HG03571 (cell line): ENCODE measurements around the gene MYRF.

Experiments used
- ATAC-seq: cut with Tn5 transposase; IDR thresholded peaks from one replicate; pipeline ENCODE4 v1.9.1; 2021; ENCODE audit not compliant: unreplicated experiment

MYRF gene

DNA sequence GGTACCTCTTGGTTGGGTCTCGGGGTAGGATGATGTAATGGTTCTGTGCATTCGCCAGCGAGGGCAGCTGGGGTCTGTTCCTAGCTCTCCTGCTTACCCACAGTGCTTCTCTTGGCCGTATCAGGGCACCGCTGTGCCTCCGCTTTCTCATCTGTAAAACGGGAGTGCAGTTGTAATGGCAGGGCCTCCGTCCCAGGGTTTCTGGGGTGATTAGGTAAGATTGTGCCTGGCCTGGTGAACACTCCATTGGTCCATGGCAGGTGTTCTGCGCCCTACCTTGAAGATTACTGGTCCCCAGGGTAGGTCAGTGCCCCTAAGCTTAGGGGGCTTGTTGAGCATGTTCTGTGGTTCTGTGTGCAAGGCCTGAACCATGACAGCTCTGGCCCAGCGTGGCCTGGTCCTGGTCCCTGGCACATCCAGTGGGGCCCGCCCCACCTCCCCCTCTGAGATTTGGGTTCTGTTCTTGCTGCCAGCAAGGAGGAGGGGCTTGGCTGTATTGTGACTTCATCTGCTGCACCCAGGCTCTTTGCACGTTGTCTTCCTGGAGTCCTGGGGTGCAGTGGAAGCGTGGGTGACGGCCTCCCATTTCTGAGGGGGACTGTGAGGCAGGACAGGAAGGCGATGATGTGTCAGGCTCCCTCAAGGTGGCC is 4.9 kb downstream of the MYRF start:
- ATAC-seq: no peak

DNA sequence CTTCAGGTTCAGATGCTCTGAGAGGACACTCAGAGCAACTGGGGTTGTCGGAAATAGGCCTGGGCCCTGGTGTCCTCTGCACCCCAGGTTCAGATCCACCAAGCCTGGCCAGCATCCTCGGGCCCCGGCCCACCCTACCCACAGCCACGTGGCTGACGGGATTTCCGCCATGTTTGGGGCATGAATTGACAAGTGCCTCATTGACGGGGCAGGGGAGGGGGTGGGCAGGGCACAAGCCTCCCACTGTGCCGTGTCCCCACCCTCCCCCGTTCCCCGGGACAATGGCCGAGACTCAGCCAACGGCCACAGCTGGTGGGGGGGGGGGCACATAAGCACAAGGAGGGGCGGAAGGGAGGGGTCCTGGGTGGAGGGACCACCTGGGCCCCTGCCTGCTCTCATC is 8.5 kb downstream of the MYRF start:
- no peak for ATAC-seq

DNA sequence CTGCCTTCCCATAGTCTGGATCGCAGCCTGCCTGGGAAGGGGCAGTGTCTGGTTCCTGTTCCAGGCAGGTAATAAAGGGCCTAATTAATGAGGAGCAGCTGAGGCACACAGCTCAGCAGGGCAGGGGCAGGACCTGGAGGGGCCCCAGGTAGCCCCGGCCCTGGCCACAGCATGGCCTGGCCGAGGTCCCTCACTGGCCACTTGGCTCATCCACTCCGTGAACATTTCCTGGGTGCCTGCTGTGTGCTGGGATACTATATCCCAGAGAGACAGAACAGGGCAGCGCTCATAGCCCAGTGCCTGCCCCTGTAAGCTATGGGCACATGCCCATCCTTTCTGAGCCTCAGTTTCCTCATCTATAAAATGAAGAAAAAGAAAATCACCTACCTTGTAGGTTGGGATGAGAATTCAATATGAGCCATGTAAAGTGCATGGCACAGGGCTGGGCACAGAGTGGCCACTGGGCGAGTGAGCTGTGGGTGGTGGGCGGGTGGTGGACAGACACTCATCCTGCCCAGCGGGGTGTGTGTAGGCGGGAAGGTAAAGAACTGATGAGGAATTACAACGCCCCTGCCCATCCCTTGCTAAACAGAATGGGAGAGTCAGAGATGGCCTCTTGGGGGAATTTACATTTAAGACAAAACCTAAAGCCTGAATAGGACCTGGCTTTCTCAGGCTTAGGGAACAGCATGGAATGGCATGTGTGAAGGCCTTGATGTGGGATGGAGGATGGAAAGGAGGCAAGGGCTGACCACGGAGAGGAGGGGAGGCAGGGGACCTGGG is 9.2 kb downstream of the MYRF start:
- no peak for ATAC-seq

DNA sequence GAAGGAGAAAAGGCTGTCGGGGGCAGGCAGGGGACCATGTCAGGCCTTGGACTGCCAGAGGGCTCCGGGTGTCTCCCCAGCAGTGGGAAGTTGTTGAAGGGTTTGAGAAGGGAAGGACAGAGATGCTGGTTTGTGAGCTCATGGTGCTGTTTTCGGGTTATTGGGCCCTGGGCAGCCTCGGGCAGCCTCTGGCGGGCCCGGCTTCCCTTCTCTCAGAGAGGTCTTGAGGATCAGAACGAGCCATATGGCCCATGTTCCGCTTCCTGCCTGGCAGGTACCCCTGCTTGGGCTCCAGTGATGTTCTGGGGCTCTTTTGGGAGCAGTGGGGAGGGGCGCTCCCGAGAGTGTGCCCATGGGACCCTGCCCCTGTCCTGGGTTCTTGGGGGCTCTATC is 9.8 kb downstream of the MYRF start:
- ATAC-seq: no peak

DNA sequence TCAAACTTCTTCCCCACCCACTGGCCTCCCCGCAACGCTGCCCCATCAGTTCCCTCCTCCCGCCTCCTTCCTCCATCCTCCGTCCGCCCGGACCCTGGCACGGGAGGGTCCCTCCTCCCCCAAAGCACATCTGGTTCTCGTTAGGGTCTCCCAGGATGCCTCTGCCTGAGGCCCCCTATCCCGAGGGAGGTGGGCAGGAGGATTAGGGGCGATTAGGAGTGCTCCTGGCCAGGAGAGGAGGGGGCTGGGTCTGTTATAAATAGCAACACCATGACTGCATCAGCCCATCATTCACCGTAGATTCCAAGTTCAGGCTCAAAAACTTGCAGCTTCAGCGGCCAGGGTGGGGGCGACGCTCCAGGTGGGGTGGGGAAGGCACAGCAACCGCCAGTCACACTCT is 10.4 kb downstream of the MYRF start:
- ATAC-seq: no peak

DNA sequence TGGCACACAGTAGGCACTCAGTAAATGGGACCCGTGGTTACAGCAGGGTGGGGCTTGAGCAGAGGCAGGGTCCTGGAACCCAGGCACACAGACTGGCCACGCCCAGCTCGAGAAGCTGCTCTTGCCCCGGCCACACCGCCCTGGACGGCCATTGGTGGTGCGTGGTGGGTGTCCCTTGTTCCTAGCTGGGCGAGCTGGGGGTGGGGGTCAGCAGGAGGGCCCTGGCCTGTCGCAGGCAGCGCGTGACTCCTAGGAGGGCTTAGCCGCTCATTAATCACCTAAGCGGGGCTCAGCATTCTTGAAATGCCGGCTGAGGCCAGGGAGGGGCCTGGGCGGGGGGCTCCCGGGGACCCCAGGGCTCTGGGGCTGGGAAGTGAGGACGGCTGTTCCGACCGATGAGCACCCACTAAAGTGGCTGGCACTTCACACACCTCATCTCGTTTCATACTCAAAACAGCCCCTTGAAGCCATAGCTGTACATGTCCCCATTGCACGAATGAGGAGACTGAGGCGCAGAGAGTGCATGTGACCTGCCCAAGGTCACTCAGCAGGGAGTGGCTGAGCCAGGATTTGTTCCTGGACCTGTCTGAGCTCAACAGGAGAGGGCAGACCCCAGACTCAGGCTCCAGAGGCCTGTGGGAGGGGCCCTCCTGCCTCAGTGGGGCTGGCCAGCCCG is 11.6 kb downstream of the MYRF start:
- ATAC-seq: no peak

DNA sequence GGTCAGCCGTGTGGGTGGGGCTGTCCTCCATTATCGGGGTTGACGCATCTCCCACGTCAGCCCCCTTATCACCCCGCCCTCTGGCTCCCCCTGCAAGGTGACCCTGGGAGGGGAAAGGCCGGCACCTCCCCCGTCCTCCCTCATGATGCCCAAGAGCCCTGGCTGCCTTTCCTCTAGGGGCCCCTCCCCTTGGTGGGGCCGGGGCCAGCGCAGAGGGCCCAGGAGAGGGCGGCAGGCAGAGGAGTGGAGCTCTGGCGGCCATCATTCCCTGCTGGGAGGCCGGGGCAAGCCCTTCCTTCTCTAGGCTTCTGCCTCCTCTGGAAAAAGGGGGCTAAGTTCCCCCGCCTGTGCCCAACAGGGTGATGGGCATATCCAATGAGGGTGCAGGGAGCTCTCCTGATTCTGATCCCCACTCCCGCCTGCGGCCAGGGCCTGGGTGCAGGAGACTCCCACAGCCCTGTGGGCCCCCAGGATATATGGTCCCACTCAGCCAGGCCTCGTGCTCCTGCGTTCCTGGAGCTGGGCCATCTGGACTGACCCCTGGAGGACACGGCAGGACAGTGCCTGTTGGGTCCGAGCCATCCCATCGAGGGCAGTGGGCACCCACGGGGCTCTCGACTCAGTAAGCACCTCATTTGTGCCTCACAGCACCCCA is 12.3 kb downstream of the MYRF start:
- no peak for ATAC-seq

DNA sequence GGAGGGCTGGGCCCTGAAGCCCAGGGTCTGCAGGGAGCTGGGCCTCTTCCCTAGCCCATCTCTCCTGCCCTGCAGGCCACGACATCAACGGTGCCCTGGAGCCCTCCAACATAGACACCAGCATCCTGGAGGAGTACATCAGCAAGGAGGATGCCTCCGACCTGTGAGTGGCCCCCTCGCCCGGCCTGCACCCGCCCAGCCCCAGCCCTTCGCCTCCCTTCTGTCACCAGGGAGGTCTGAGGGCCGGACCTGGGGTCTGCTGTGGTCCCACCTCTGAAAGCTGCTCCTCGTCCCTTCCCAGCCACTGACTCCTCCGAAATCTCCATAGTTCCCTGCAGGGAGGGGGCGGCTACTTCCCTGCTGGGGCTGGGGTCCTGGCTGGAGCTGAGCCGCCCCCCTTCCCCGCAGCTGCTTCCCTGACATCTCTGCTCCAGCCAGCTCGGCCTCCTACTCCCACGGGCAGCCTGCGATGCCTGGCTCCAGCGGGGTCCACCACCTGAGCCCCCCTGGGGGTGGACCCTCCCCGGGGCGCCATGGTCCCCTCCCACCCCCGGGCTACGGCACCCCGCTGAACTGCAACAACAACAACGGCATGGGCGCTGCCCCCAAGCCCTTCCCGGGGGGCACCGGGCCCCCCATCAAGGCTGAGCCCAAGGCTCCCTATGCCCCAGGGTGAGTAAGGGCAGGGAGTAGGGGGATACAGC is 13.3 kb downstream of the MYRF start:
- no peak for ATAC-seq

DNA sequence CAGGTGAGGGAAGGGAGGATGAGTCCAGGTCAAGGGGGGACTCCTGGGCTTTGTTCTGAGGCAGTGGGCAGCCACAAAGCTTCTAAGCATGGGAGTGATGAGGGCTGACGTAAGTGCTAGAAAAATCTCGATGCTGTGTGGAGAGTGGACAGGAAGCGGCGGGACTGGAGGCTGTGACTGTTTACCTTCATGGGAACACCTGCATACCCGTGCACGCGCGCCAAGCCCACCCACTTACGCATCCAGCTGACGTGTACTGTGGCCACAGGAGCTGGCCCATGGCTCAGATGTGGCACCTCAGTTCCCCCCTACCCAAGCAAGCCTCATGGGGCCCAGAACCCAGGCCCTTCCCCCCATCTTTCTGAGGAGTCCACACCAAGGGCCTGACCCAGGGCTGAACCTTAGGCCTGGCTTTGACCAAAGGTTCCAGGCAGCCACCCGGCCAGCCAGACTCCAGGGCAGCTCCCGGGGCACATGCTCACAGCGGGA is 14.0 kb downstream of the MYRF start:
- ATAC-seq: no peak

DNA sequence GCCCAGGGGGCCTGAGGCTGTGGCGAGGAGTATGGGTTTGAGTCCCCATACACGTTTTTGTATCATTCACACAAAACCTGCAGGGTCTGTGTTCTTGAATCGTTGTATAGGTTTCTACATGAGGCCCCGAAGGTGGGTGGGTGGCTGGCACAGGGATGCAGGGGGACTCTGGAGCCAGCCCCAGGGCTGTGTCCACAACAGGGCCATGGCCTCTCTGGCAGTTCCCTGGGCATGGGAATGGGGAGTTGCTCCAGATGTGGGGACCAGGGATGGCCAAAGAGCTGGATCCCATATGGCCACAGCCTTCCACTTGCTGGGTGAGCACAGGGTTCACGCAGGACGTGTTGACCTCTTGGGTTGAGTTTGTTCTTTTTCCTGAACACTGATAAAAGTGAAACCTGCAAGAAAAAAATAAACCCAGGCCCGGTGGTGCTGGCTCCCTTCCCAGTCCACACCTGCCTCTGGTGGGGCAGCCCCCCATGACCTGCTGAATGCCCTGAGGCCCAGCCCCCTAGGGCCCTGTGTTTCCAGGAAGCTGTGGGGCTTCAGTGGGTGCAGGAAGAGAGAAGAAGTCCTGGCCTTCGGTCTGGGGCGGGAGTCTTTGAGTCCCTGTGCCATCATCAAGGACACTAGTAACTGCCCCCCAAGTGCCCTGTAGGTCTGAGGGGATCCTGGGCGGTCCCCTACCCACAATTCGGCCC is 16.1 kb downstream of the MYRF start:
- no peak for ATAC-seq

DNA sequence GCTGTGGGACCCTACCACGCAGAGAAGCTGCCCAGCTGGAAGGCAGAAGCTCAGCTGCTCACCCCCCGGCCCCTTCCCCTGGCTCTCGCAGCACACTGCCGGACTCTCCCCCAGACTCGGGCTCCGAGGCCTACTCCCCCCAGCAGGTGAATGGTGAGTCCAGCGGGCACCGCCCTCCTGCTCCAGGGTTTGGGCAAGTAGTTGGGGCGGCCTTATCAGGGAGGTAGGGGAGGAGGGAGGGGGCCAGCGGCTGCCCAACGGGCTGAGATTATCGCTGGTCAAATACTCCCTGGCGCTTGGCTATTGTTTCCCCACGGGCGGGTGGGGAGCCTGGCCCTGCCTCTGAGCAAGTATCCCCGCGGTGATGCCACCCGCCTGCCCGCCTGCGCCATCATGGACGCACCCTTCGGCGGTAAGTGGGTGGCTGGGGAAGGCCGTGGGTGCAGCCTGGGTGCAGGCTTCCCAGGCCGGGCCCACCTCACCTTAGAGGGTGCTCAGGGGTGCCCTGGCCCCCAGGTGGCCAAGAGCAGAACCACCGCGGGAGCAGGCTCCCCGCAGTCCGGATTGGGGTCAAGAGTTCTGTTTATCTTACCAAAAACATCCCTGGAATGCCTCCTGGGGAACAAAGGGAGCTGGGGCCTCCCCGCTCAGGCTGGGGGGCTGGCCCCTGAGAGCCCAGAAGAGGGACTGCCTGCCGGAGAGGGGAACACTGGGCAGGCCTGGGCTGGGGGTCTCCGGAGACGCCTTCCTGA is 16.9 kb downstream of the MYRF start:
- no peak for ATAC-seq

DNA sequence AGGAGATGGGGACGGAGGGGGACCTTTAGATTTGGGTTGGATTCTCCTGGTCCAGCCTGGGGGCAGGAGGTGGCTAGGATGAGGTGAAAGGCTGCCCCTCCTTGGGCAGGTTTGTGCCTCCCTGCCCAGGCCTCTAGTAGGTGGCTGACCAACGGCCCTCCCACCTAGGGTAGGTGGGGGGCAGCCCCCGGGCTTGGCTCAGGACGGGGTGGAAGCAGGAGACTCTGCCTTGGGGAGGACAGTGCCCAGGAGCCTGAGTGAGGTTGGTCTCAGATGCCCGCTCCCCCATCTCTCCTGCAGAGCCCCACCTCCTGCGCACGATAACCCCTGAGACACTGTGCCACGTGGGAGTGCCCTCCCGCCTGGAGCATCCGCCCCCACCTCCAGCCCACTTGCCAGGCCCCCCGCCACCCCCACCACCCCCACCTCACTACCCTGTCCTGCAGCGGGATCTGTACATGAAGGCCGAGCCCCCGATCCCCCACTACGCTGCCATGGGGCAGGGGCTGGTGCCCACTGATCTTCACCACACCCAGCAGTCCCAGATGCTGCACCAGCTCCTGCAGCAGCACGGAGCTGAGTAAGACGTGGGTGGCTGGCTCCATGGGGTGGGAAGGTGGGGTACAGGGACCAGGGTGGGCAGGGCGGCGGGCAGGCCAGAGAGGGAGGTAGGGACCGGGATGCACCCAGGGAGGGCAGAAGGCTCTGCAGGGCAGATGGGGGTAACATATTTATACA is 17.7 kb downstream of the MYRF start:
- ATAC-seq: no peak

DNA sequence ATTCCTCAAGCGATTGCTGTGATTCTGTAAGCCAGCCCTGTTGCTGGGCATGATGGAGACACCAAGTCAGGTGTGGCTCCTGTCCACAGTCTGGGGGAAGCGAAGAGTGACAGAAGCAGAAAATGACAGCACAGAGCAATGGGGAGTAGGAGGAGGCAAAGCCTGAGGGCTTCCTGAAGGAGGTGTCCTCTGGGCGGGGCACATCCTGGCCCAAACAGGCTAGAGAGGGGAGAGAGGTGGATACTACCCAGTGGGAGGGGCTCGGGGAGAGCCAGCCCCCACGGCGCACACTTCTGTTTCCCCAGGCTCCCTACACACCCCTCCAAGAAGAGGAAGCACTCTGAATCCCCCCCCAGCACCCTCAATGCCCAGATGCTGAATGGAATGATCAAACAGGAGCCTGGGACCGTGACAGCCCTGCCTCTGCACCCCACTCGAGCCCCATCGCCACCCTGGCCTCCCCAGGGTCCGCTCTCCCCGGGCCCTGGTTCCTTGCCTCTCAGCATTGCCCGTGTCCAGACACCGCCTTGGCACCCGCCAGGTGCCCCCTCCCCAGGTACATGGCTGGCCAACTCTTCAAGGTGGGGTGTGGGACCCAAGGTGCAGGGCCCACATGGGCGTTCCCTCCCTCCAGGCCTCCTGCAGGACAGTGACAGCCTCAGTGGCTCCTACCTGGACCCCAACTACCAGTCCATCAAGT is 18.9 kb downstream of the MYRF start:
- no peak for ATAC-seq

DNA sequence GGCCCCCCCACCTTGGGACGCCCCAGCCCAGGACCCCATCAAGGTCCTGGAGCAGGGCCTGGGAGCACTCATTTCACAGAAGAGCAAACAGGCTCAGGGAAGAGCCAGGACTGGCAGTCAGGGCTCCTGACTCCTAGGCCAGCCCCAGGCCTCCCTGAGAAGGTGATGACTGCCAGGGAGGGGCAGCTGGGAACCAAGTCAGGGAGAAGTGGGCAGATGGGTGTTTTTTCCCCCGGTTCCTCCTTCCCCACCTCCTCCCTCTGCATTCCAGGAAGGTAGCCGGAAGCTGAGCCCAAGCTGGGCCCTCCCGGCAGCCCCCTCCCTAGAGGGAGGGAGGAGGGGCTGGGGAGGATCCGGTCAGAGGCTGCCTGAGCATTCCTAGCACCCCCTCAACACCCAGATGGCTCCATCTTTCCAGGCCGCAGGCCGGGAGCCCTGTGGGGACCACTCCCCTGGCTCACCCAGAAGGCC is 19.6 kb downstream of the MYRF start:
- no peak for ATAC-seq

DNA sequence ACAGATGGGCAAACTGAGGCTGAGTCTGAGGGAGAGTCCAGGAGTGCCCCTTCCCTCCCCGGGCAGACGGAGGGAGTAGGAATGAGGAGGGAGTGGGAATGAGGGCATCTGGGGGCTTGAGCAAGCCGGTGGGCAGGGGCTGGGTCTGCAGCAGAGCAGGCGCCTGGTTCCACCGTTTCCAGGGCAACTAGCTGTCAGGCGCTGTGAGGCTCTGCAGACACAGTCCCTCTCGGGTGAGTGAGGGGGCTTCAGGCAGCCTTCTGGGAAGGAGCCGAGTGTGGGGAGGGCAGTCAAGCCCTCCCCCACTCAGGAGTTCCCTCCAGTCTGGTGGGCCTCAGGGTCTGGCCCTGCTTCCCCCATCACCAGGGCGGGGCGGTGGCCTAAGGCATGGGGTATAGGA is 20.9 kb downstream of the MYRF start:
- ATAC-seq: no peak

DNA sequence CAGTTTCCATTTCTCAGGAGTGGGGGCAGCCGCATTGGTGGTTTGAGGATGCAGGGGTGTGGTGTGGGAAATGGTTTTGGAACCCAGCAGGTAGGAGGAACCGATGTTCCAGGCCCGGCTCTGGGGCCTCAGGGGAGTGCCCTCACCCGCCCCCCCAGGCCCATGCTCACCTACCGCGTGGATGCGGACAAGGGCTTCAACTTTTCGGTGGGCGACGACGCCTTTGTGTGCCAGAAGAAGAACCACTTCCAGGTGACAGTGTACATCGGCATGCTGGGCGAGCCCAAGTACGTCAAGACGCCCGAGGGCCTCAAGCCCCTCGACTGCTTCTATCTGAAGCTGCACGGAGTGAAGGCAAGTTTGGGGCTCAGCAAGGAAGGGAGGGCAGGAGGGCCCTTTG is 21.4 kb downstream of the MYRF start:
- ATAC-seq: no peak

DNA sequence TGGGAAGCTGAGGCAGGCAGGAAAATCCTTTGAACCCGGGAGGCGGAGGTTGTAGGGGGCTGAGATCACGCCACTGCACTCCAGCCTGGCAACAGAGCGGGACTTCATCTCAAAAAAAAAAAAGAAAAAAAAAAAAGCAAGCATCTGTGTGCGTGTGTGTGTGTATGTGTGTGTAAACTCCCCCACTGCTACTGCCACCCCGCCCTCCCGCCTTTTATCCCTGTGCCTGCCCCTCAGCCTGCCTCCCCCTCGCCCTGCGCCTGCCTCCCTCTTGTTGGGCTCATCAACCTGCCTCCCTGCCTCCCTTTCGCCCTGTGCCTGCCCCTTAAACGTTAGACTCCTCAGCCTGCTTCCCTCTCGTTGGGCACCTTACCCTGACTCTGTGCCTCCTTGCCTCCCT is 22.0 kb downstream of the MYRF start:
- ATAC-seq: no peak

DNA sequence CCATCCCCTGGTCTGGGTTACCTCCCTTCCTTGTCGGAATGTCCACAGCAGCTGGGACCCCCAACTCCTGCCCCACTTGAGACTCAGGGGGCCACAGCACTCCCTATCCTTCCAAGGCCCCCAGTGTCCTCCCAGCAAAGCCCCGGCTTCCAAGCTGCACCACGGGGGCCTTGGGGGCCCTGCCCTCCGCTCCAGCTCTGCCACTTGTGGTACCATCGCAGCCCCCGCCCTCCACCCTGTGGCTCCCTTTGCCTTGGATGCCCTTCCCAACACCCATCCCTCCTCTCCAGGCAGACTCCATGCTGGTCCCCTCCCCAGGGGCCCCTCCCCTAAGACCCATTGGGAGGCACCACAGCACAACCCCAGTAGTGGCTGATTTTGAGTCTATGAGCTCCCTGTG is 22.7 kb downstream of the MYRF start:
- no peak for ATAC-seq
